GM21576 (cell line): ENCODE results near the gene CREB3L2.
"Not testable (repeated sequence)": the region's sequence is repeated elsewhere in the genome, so short reads cannot be mapped to it uniquely, and the experiment has no call there.

Source experiments
- ATAC-seq: cut with Tn5 transposase; IDR thresholded peaks from one replicate; pipeline ENCODE4 v1.9.1; 2021; ENCODE audit warnings: mild to moderate bottlenecking, moderate library complexity; ENCODE audit not compliant: unreplicated experiment

CREB3L2 gene

GRCh38 chr7:138014201-138014600 lies 12.3 kb upstream of the CREB3L2 start:
- ATAC-seq: not testable (repeated sequence)

DNA sequence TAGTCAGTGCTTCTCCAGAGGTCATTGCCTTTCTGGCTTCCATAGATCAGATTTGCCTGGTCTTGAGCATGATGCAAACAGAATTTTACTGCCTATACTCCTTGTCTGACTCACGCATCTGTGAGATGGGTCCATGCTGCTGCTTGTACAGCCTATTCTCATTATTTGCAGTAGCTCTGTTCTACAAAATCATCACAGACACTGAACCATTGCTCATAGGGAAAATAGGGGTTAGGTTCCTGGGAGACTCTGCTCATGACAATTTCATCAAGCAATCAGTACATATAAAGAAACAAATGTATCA lies 7.4 kb upstream of the CREB3L2 start:
- ATAC-seq: no peak

DNA sequence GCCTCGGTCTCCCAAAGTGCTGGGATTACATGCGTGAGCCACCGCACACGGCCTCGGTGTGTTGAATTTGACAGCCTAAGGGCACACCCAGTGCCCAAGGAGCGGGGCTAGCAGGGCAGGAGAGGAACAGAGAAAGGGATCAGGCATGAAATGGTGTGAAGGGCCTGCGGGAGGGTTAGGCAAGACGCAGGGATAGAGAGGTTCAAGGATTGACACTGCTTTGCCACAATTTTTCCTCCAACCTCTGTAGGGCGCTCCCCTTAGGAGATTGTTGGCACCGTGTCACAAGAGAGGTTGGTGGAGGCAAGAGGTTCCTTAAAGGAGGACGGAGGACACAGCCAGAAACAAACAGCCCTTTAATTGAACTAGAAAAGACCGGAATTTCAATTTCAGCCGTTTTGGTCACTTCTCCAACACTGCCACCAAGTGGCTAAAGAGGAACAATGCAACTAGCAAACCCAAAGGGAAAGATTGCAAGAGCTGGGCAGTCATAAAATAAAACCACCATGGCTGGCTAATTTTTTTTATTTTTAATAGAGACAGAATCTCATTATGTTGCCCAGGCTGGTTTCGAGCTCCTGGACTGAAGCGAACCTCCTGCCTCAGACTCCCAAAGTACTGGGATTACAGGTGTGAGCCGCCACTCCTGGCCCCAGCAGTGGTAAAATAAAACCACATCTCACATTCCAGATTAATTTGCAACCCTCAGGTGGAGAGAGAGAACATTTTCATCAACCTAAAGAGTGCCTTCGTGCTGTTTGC lies 6.9 kb upstream of the CREB3L2 start:
- ATAC-seq: peak; percentile 51

- no peak for ATAC-seq
Measured at GRCh38 chr7:138008019-138008587, 6.2 kb upstream of the CREB3L2 start.

- no peak for ATAC-seq
Measured at GRCh38 chr7:138006106-138006505, 4.2 kb upstream of the CREB3L2 start.

GRCh38 chr7:138004936-138005335 lies 3.0 kb upstream of the CREB3L2 start:
- ATAC-seq: no peak

DNA sequence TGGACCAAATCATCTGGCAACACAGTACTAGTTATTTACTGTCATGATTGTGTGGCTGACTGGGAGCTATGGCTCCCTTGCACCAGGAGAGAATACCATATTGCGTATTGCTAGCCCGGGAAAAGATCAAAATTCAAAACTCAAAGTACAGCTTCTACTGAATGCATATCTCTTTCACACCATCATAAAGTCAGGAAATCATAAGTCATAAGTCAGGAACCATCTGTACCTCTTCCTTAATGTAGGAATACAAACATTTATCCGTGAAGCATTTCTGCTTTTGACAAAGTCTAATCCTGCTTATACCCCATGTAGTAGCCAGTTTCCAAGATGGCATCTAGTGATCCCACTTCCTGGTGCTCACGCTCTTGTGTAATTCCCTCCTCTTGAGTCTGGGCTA lies 2.2 kb upstream of the CREB3L2 start:
- no peak for ATAC-seq

- no peak for ATAC-seq
Measured at GRCh38 chr7:138002828-138003189, 923 bp upstream of the CREB3L2 start.

DNA sequence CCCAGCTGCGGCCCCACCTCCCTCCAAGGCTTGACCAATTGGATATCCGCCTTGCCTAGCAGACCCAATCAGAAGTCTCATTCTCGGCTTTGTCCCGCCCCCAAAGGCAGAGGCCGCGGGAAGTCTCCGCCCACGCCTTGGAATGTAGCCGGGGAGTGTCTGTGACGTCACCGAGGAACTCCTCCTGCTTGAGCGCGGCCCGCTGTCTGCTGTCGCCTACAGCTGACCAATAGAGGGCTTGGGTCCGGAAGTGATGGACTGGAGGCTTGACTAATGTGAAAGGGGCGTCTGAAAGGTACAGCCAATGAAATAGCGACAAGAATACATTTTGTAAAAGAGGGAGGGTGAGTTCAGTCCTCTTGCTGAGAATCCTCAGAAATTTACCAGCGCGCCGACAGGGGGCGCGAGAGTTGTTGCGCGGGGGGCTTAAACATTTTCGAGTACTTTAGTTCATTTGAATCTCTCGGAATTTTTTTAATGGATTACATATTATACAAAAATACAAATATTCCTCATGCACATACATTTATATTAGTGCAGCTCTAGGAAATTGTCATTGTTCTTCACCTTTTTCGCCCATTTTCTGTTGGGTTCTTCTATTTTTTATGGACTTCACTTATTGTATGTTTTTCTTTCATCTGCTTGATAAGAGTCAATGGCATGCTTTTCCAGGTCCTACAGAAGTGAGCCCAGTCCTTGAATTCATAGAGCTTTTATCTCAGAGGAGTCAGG lies 376 bp upstream of the CREB3L2 start:
- ATAC-seq: peak; percentile 92

DNA sequence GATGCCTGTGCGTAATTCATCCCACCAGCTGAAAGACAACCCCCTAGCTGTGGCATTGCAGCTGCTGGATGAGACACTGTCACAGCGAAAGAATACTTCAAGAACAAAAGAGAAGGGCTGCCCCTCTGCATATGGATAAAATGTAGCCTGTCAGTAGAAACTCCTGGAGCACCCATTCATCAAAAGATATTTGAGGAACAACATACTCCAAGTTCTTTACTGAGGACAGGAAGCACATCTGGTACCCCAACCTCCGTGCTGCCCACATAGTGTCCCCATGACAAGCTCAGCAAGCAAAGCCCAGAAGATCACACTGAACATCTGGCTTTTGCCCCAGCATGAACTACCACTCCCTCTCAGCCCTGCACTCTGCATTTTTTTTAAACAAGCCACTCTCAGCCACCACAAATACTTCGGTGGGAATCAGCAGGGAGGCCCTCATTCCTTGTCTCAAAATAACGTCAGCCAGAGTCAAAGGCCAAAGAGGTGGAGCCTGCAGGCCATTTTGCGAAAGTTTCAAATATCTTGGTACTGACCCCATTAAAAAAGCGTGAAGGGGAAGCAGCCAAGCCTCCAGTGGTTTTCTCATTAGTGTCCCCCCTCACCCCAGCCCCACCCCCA lies 1.7 kb downstream of the CREB3L2 start:
- no peak for ATAC-seq

DNA sequence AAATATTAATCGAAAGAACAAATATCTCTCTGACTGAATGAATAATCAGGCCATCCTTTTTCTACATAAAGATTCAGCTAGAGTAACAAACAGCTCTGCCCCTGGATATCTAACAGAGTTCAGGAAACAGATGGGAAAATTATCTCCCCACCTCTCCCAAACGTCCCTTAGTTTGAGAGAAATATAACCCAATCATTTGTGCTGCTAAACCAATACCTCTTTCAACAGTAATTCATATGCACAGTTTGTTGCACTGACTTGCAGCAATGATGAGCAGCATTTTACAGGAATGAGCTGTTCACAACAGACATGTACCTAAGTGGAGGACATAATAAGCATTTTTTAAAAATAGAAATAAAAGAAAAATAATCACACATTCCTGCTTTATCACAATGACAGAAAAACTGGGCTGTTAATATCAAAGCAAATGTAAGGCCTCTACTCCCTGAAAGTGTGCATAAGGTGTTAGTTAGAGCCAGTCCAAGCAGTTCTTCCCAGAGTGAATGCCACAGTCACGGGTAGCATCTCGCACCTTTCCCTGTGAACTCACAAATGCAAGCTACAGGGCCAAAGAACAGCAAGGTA lies 2.3 kb downstream of the CREB3L2 start:
- no peak for ATAC-seq

GRCh38 chr7:137998250-137998649 lies 3.6 kb downstream of the CREB3L2 start:
- ATAC-seq: no peak

- ATAC-seq: no peak
Measured at GRCh38 chr7:137996871-137997270, 5.0 kb downstream of the CREB3L2 start.

DNA sequence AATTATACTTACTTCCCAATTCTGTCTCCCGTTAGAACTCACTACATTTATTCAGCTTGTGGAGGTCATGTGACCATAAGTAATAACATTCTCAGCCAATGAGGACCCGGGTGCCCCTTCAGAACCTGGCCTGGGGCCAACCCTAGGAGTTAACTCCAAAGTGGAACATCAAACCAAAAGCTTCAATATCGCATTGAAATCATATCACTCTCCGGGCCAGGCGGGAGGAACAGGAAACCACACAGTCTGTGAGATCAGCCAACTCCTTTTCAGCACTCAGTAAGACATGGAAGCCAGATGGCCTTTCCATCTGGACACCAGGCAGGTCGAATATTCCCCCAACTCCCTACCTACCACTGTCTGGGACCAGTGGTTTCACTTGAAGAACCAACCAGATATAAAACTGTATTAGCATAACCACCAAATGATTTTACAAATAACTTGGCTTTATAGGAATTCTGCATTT lies 5.5 kb downstream of the CREB3L2 start:
- ATAC-seq: no peak

DNA sequence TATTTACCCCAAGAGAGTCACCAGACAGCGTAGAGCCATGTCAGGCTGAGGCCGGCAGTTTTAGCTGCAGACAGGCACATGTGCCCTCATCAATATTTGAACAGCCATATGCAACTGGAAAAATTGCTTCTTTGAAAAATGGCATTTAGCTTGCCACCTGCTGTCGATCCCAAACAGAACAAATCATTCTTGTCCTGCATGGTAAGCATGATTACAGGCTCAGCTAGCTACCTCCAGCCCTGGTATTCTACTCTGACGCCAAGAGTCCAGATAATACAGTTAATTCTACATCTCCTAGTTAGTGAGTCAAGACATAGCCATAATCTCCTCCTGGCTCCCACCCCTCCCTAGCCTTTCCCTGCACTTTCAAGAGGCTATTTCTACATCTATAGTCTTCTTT lies 7.7 kb downstream of the CREB3L2 start:
- ATAC-seq: no peak

DNA sequence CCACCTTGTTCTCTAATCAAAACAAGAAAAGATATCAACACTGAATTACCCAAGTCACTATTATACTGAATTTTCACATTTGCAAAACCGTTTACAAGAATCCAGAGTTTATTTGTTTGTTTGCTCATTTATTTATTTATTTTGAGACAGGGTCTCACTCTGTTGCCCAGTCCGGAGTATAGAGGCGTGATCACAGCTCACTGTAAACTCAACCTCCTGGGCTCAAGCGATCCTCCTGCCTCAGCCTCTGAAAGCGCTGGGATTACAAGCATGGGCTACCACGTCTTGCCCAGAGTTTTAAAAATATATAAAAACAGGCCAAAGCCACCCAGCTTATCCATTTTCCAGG lies 8.5 kb downstream of the CREB3L2 start:
- ATAC-seq: no peak

GRCh38 chr7:137992550-137993394 lies 9.1 kb downstream of the CREB3L2 start:
- ATAC-seq: peak; percentile 58

DNA sequence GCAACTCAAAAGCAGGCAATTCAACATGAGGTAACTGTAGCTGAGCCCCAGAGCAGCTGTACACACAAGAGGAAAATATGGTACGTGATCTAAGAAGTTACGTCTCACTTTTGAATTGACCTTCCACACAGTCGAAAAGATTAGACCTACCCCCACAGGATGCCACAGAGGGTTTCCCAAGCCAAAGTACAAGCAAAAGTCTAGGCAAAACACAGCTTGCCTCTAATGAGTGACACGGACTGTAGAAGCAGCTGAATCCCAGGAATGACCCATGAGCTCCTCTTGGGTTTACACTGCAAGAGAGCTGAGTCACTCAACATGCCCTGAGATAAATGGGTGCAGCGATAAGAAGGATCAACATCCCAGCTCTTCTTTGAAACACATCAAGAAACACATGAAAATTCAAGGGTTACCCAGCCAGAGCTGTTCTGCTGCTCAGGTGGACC lies 9.8 kb downstream of the CREB3L2 start:
- no peak for ATAC-seq

- ATAC-seq: no peak
Measured at GRCh38 chr7:137990251-137990941, 11.5 kb downstream of the CREB3L2 start.

DNA sequence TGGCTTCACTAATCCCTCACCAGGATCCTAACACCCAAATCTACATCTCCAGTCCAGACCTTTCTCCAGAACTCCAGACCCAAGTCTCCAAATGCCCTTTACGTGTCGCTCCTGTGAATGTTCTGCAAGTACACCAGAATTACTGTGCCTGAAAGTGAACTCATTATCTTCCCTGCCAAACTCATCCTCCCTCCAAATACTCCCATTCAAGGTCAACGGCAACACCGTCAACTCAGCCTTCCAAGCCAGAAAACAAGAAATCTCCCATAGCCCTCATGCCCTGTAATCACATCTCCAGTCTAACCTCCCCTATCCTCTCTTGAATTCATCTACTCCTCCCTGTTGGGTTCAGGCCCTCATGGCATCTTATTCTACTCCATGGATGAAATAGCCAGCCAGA lies 12.3 kb downstream of the CREB3L2 start:
- ATAC-seq: no peak
